SK-N-SH treated with all-trans-retinoic acid at 6 μM for 48 hours (cell line): ENCODE data around the gene UNC80.

Source experiments
- ATAC-seq: fragments of 200-7000 bp; cut with Tn5 transposase; 3 replicates; pipeline ENCODE4 v1.9.1; 2020; ENCODE audit warnings: mild to moderate bottlenecking, moderate library complexity
- ARNTL ChIP-seq: fragments of 450-650 bp; formaldehyde crosslinking; IDR thresholded peaks from 2 replicates; pipeline ENCODE4 v1.5.0; 2020; ENCODE audit warnings: low read depth, mild to moderate bottlenecking, moderate library complexity, borderline replicate concordance
- BACH2 ChIP-seq: fragments of 250-450 bp; sonication (Bioruptor Pico); IDR thresholded peaks from 2 replicates; pipeline ENCODE4 v1.9.0; 2021; ENCODE audit warnings: mild to moderate bottlenecking, borderline replicate concordance
- CREB5 ChIP-seq: fragments of 250-450 bp; sonication (Bioruptor Pico); IDR thresholded peaks from 2 replicates; pipeline ENCODE4 v1.5.1; 2020; ENCODE audit warnings: low read depth, mild to moderate bottlenecking, moderate library complexity
- CSDC2 ChIP-seq: fragments of 250-450 bp; sonication (Bioruptor Pico); IDR thresholded peaks from 2 replicates; pipeline ENCODE4 v1.5.0; 2020; ENCODE audit warnings: mild to moderate bottlenecking, moderate library complexity
- CSRNP3 ChIP-seq: fragments of 250-450 bp; sonication (Bioruptor Pico); IDR thresholded peaks from 2 replicates; pipeline ENCODE4 v1.5.1; 2021; ENCODE audit warnings: mild to moderate bottlenecking, moderate library complexity
- ESRRG ChIP-seq: fragments of 250-450 bp; sonication (Bioruptor Pico); IDR thresholded peaks from 2 replicates; pipeline ENCODE4 v1.6.1; 2021; ENCODE audit warnings: mild to moderate bottlenecking
- GLIS3 ChIP-seq: fragments of 250-450 bp; sonication (Bioruptor Pico); IDR thresholded peaks from 2 replicates; pipeline ENCODE4 v1.5.0; 2020; ENCODE audit warnings: mild to moderate bottlenecking, moderate library complexity
- ISL1 ChIP-seq: fragments of 250-450 bp; sonication (Bioruptor Pico); IDR thresholded peaks from 2 replicates; pipeline ENCODE4 v2.1.2; 2022; ENCODE audit warnings: mild to moderate bottlenecking, moderate library complexity
- OSR1 ChIP-seq: fragments of 250-450 bp; sonication (Bioruptor Pico); IDR thresholded peaks from 2 replicates; pipeline ENCODE4 v1.8.0; 2022; ENCODE audit warnings: moderate library complexity, mild to moderate bottlenecking, inconsistent platforms
- POU6F1 ChIP-seq: fragments of 250-450 bp; sonication (Bioruptor Pico); IDR thresholded peaks from 2 replicates; pipeline ENCODE4 v1.8.0; 2021; ENCODE audit warnings: low read depth, mild to moderate bottlenecking, moderate library complexity, borderline replicate concordance
- RARB ChIP-seq: fragments of 250-450 bp; sonication (Bioruptor Pico); IDR thresholded peaks from 2 replicates; pipeline ENCODE4 v1.8.0; 2021; ENCODE audit warnings: mild to moderate bottlenecking, moderate library complexity
- TCF4 ChIP-seq: fragments of 250-450 bp; sonication (Bioruptor Pico); IDR thresholded peaks from 2 replicates; pipeline ENCODE4 v1.8.0; 2021; ENCODE audit warnings: mild to moderate bottlenecking, moderate library complexity, borderline replicate concordance
- TOX ChIP-seq: fragments of 250-450 bp; sonication (Bioruptor Pico); IDR thresholded peaks from 2 replicates; pipeline ENCODE4 v1.8.0; 2021; ENCODE audit warnings: mild to moderate bottlenecking, moderate library complexity, borderline replicate concordance
- TSHZ2 ChIP-seq: fragments of 250-450 bp; sonication (Bioruptor Pico); IDR thresholded peaks from 2 replicates; pipeline ENCODE4 v1.5.0; 2020; ENCODE audit warnings: mild to moderate bottlenecking, moderate library complexity
- ZC3H10 ChIP-seq: fragments of 250-450 bp; sonication (Bioruptor Pico); IDR thresholded peaks from 2 replicates; pipeline ENCODE4 v1.5.1; 2021; ENCODE audit warnings: mild to moderate bottlenecking, moderate library complexity
- ZFP3 ChIP-seq: fragments of 250-450 bp; sonication (Bioruptor Pico); IDR thresholded peaks from 2 replicates; pipeline ENCODE4 v1.5.0; 2020; ENCODE audit warnings: mild to moderate bottlenecking, moderate library complexity
- ZFP30 ChIP-seq: fragments of 450-650 bp; formaldehyde crosslinking; IDR thresholded peaks from 2 replicates; pipeline ENCODE4 v1.5.0; 2022; ENCODE audit warnings: mild to moderate bottlenecking, moderate library complexity
- ZNF565 ChIP-seq: fragments of 450-650 bp; formaldehyde crosslinking; conservative IDR thresholded peaks from 2 replicates; pipeline ENCODE4 v1.5.0; 2020; ENCODE audit warnings: low read depth, mild to moderate bottlenecking, moderate library complexity
- ZNF70 ChIP-seq: fragments of 450-650 bp; formaldehyde crosslinking; IDR thresholded peaks from 2 replicates; pipeline ENCODE4 v1.5.0; 2020; ENCODE audit warnings: mild to moderate bottlenecking, moderate library complexity
- ZNF8 ChIP-seq: fragments of 450-650 bp; formaldehyde crosslinking; IDR thresholded peaks from 2 replicates; pipeline ENCODE4 v1.5.0; 2020; ENCODE audit warnings: mild to moderate bottlenecking, moderate library complexity
- TF ChIP-seq, protein P1 (sequence below): fragments of 250-450 bp; sonication (Bioruptor Pico); IDR thresholded peaks from 2 replicates; pipeline ENCODE4 v1.8.0; 2020; ENCODE audit warnings: mild to moderate bottlenecking, moderate library complexity, borderline replicate concordance

Gene UNC80

DNA sequence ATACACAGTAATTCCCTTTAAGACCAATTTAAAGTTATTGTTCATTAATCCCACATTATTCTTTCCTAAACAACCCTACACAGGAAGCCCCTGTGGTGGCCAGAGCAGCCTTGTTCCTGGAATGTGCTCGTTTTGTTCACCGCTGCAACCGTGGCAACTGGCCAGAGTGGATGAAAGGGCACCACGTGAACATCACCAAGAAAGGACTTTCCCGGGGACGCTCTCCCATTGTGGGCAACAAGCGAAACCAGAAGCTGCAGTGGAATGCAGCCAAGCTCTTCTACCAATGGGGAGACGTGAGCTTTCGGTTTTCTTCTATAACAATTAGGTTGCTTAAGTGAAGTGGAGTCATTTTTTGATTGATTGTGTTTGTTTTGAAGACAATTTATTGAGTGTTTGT lies 101.0 kb downstream of the UNC80 start:
- ATAC-seq: no peak
- no peak for TF ChIP-seq CSDC2 (CRISPR knock-in tag)
- no peak for TF ChIP-seq GLIS3

DNA sequence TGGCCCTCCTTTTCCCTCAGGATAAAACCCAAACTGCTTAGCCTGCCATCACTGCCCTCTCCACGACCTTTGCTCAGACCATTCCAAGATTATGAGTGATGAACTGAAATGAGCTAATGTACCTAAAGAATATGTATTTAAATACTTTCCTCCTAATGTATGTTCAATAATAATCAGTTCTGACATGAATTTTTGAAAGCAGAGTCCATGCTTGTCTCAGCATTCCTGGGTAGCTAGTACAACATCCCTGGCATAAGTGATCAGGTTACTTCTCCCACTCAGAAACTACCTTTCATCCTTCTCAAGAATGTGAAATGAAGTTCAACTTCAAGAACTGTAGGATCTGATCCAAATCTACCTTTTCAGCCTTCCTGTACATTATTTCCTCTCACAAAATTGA lies 103.6 kb downstream of the UNC80 start:
- peak; percentile 96 for ATAC-seq
- no peak for TF ChIP-seq OSR1 (CRISPR knock-in tag)
- TF ChIP-seq TOX (CRISPR knock-in tag): peak; percentile 51; the same call in 1 of the 2 replicates
- TF ChIP-seq, all 23 proteins: peak for 1

DNA sequence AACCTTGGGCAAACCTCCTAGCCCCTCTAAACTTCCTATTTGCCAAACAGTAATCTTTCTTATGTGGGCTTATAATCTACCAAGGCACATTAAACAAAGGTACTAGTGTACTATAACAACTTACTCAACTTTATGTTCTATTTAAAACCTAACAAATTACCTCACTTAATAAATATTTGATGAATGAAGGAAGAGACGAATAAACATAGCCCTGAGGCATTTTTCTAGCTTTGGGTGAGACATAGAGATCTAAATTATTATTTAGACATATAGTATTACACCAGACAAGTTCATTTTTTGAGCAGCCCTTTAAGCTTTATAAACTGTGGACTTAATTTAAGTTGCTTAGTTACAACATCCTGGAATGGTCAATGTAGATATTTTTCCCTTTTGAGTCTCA lies 104.6 kb downstream of the UNC80 start:
- ATAC-seq: peak; percentile 46
- no peak for TF ChIP-seq ZNF70 (CRISPR knock-in tag)
- TF ChIP-seq CSDC2 (CRISPR knock-in tag): no peak
- TF ChIP-seq CREB5 (CRISPR knock-in tag): no peak
- TF ChIP-seq RARB (CRISPR knock-in tag): no peak
- TF ChIP-seq BACH2 (CRISPR knock-in tag): no peak
- TF ChIP-seq OSR1 (CRISPR knock-in tag): no peak
- no peak for TF ChIP-seq ISL1

DNA sequence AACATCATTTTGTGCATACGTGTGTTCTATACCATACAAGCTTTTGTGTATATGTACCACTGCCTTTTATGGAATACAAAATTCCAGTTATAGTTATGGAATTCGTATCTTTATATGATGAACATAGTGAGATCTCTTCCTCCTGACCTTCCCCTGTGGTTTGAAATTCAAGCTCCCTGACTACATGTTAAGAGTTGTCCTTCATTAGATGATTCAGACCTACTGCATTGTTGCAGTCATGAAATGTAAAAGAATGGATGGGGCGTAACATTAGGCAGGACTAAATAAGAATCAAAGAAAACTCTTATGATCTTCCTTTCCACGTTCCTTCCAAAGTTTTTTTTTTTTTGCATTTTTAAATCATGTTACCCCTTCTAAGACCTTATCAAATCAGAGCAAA lies 107.1 kb downstream of the UNC80 start:
- ATAC-seq: no peak

GRCh38 chr2:209900638-209901037 lies 129.0 kb downstream of the UNC80 start:
- TF ChIP-seq ZFP30 (CRISPR knock-in tag): no peak
- no peak for ATAC-seq

More for the DNA sequence above, 107.1 kb downstream of the UNC80 start:
- no peak for TF ChIP-seq CSDC2 (CRISPR knock-in tag)
- no peak for TF ChIP-seq RARB (CRISPR knock-in tag)
- TF ChIP-seq ZNF565 (CRISPR knock-in tag): no peak
- no peak for TF ChIP-seq ZNF8 (CRISPR knock-in tag)
- no peak for TF ChIP-seq ZFP3 (CRISPR knock-in tag)
- no peak for TF ChIP-seq ISL1
- TF ChIP-seq, all 23 proteins: peak for 0

DNA sequence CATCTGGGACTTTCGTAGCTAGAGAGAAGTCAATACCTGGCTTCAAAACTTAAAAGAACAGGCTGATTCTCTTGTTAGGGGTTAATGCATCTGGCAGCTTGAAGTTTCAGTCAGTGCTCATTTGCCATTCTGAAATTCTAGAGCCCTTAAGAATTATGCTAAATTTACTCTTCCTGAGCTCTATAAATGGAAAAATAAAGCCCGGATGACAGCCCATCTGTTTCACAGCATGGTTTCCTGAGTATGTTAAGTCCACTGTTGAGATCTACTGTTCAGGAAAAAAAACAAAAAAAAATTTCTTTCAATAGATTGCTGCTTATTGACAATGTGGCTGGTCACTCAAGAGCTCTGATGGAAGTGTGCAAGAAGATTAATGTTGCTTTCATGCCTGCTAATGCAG lies 129.5 kb downstream of the UNC80 start:
- peak; percentile 69 for ATAC-seq
- TF ChIP-seq CSRNP3 (no peak), CSDC2 (CRISPR knock-in tag) (no peak), ARNTL (CRISPR knock-in tag) (no peak), OSR1 (CRISPR knock-in tag) (no peak), ZNF70 (CRISPR knock-in tag) (no peak), TOX (CRISPR knock-in tag) (no peak), CREB5 (CRISPR knock-in tag) (no peak), ZNF8 (CRISPR knock-in tag) (no peak), ZNF565 (CRISPR knock-in tag) (no peak), ZFP3 (CRISPR knock-in tag) (no peak), TSHZ2 (no peak), BACH2 (CRISPR knock-in tag) (no peak), RARB (CRISPR knock-in tag) (no peak), GLIS3 (no peak), ZC3H10 (CRISPR knock-in tag) (no peak), ISL1 (no peak), POU6F1 (no peak), ESRRG (CRISPR knock-in tag) (no peak), TCF4 (CRISPR knock-in tag) (no peak)
- TF ChIP-seq, protein P1, sequence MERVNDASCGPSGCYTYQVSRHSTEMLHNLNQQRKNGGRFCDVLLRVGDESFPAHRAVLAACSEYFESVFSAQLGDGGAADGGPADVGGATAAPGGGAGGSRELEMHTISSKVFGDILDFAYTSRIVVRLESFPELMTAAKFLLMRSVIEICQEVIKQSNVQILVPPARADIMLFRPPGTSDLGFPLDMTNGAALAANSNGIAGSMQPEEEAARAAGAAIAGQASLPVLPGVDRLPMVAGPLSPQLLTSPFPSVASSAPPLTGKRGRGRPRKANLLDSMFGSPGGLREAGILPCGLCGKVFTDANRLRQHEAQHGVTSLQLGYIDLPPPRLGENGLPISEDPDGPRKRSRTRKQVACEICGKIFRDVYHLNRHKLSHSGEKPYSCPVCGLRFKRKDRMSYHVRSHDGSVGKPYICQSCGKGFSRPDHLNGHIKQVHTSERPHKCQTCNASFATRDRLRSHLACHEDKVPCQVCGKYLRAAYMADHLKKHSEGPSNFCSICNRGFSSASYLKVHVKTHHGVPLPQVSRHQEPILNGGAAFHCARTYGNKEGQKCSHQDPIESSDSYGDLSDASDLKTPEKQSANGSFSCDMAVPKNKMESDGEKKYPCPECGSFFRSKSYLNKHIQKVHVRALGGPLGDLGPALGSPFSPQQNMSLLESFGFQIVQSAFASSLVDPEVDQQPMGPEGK (CRISPR knock-in tag): no peak
- TF ChIP-seq, all 23 proteins: peak for 0
